PC-3 (cell line): ENCODE measurements around the gene ZNF814. TPM values are rescaled to one million over a fixed set of nuclear protein-coding genes. Genes with fewer than 3 reads are reported as not detected.

Experiments used
- ATAC-seq: fragments of 200-7000 bp; cut with Tn5 transposase; 2 replicates; pipeline ENCODE4 v1.9.1; 2020; ENCODE audit warnings: mild to moderate bottlenecking, moderate library complexity
- BruUV-seq: library from RNA; stranded (reverse); fragments of 400-500 nt; replicated peaks from 2 replicates; lab custom pipeline; 2021; lab: Mats Ljungman, UMichigan
- CTCF ChIA-PET: fragments of 300-600 bp; sonication (Branson Sonifier 250); formaldehyde crosslinking; loops from one replicate; lab custom pipeline; 2022; ENCODE audit warnings: antibody characterized with exemption; lab: Charles Lee
- POLR2A ChIA-PET: fragments of 300-600 bp; sonication (Branson Sonifier 250); formaldehyde crosslinking; loops from one replicate; lab custom pipeline; 2022; ENCODE audit warnings: antibody characterized with exemption; ENCODE audit not compliant: unreplicated experiment; lab: Charles Lee
- DNase-seq: peaks from one replicate; pipeline ENCODE4 v3.0.0-alpha.2; 2015
- H2AFZ ChIP-seq: fragments of 300-600 bp; sonication (generic); 2 replicates; pipeline ENCODE4 v1.6.0; 2016; ENCODE audit warnings: antibody characterized with exemption, low read length
- H3F3A ChIP-seq: fragments of 300-600 bp; sonication (generic); one replicate; pipeline ENCODE4 v1.6.0; 2017; ENCODE audit warnings: antibody characterized with exemption, low read length, control low read depth, mild to moderate bottlenecking; ENCODE audit not compliant: unreplicated experiment
- H3K27ac ChIP-seq: fragments of 300-600 bp; sonication (generic); 2 replicates; pipeline ENCODE4 v1.5.1; 2016; ENCODE audit warnings: mild to moderate bottlenecking, low read length
- H3K27me3 ChIP-seq: fragments of 300-600 bp; sonication (generic); 2 replicates; pipeline ENCODE4 v1.6.1; 2016; ENCODE audit warnings: low read length, mixed read lengths
- H3K36me3 ChIP-seq: fragments of 300-600 bp; sonication (generic); 2 replicates; pipeline ENCODE4 v1.6.1; 2016; ENCODE audit warnings: low read depth, mixed run types, low read length, mixed read lengths
- H3K4me1 ChIP-seq: fragments of 300-600 bp; sonication (generic); 2 replicates; pipeline ENCODE4 v1.5.1; 2016; ENCODE audit warnings: low read length; ENCODE audit not compliant: insufficient read depth
- H3K4me2 ChIP-seq: fragments of 300-600 bp; sonication (generic); 2 replicates; pipeline ENCODE4 v1.6.0; 2016; ENCODE audit warnings: low read length
- H3K4me3 ChIP-seq: fragments of 300-600 bp; sonication (generic); 2 replicates; pipeline ENCODE4 v1.5.1; 2016; ENCODE audit warnings: mild to moderate bottlenecking, low read length, mixed read lengths
- H3K79me2 ChIP-seq: fragments of 300-600 bp; sonication (generic); 2 replicates; pipeline ENCODE4 v1.6.1; 2017; ENCODE audit warnings: low read length, mixed read lengths
- H3K9ac ChIP-seq: fragments of 300-600 bp; sonication (generic); 2 replicates; pipeline ENCODE4 v1.6.0; 2016; ENCODE audit warnings: mild to moderate bottlenecking, low read length
- H3K9me2 ChIP-seq: fragments of 300-600 bp; sonication (generic); replicated peaks from 2 replicates; pipeline ENCODE4 v1.6.1; 2016; ENCODE audit warnings: mixed run types, low read length, mixed read lengths
- H3K9me3 ChIP-seq: fragments of 300-600 bp; sonication (generic); 2 replicates; pipeline ENCODE4 v1.6.1; 2016; ENCODE audit warnings: low read length, mixed read lengths
- H4K20me1 ChIP-seq: fragments of 300-600 bp; sonication (generic); 2 replicates; pipeline ENCODE4 v1.6.1; 2016; ENCODE audit warnings: low read length, mixed read lengths
- EZH2 ChIP-seq: fragments of 300-600 bp; sonication (generic); IDR thresholded peaks from one replicate; pipeline ENCODE4 v1.6.1; 2017; ENCODE audit warnings: antibody characterized with exemption, mild to moderate bottlenecking, low read length; ENCODE audit not compliant: unreplicated experiment
- EZH2phosphoT487 ChIP-seq: fragments of 300-600 bp; sonication (generic); IDR thresholded peaks from 2 replicates; pipeline ENCODE4 v1.6.1; 2018; ENCODE audit warnings: mild to moderate bottlenecking, antibody characterized with exemption, low read length, borderline replicate concordance
- intact Hi-C: fragments of 100-400 bp; cut with micrococcal nuclease; formaldehyde crosslinking; loops from 2 replicates; pipeline ENCODE4 v1.9.0; 2023
- total RNA-seq: library from RNA; depleted of rRNA; stranded (reverse); fragments of >200 nt; gene quantifications from 2 replicates; pipeline ENCODE4 v1.2.3, GENCODE V29; 2014
- TF ChIP-seq, protein P1 (sequence below): fragments of 300-600 bp; sonication (generic); conservative IDR thresholded peaks from 2 replicates; pipeline ENCODE4 v1.5.1; 2017; ENCODE audit warnings: antibody characterized with exemption, low read depth, mild to moderate bottlenecking, low read length

Gene ZNF814
- total RNA-seq, 1 experiment from 2014 or later: 3.3 TPM

GRCh38 chr19:57816652-57817051 is 72.2 kb downstream of the ZNF814 start:
- intact Hi-C loops: loop anchor here (10.0 kb wide), 2 partner anchors 182 to 338 kb away; partner anchors contain the start of genes ZNF211 and ZNF329
- POLR2A ChIA-PET: no interaction called here
- no peak for ATAC-seq
- H3K79me2 ChIP-seq: peaks cover 53% of the 10 kb centered on the region
- no peak overlapping the region for H3K27ac ChIP-seq
- no peaks in the 10 kb centered on the region for H3F3A ChIP-seq
- DNase-seq: no peak
- H3K4me3 ChIP-seq: no peak overlapping the region
- H3K4me2 ChIP-seq: no peak overlapping the region
- H3K36me3 ChIP-seq: peaks cover 5% of the 10 kb centered on the region
- no TSS peak for BruUV-seq
- H3K9me3 ChIP-seq: no peaks in the 10 kb centered on the region
- no peak overlapping the region for H2AFZ ChIP-seq
- no peaks in the 10 kb centered on the region for H4K20me1 ChIP-seq
- CTCF ChIA-PET: no interaction called here
- H3K9me2 ChIP-seq: no peaks in the 10 kb centered on the region
- peaks cover 17% of the 10 kb centered on the region for H3K4me1 ChIP-seq
- H3K9ac ChIP-seq: no peak overlapping the region
- H3K27me3 ChIP-seq: no peaks in the 10 kb centered on the region
- TF ChIP-seq, protein P1, sequence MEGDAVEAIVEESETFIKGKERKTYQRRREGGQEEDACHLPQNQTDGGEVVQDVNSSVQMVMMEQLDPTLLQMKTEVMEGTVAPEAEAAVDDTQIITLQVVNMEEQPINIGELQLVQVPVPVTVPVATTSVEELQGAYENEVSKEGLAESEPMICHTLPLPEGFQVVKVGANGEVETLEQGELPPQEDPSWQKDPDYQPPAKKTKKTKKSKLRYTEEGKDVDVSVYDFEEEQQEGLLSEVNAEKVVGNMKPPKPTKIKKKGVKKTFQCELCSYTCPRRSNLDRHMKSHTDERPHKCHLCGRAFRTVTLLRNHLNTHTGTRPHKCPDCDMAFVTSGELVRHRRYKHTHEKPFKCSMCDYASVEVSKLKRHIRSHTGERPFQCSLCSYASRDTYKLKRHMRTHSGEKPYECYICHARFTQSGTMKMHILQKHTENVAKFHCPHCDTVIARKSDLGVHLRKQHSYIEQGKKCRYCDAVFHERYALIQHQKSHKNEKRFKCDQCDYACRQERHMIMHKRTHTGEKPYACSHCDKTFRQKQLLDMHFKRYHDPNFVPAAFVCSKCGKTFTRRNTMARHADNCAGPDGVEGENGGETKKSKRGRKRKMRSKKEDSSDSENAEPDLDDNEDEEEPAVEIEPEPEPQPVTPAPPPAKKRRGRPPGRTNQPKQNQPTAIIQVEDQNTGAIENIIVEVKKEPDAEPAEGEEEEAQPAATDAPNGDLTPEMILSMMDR: no peak
- TF ChIP-seq EZH2phosphoT487: no peak
- no peak for TF ChIP-seq EZH2

DNA sequence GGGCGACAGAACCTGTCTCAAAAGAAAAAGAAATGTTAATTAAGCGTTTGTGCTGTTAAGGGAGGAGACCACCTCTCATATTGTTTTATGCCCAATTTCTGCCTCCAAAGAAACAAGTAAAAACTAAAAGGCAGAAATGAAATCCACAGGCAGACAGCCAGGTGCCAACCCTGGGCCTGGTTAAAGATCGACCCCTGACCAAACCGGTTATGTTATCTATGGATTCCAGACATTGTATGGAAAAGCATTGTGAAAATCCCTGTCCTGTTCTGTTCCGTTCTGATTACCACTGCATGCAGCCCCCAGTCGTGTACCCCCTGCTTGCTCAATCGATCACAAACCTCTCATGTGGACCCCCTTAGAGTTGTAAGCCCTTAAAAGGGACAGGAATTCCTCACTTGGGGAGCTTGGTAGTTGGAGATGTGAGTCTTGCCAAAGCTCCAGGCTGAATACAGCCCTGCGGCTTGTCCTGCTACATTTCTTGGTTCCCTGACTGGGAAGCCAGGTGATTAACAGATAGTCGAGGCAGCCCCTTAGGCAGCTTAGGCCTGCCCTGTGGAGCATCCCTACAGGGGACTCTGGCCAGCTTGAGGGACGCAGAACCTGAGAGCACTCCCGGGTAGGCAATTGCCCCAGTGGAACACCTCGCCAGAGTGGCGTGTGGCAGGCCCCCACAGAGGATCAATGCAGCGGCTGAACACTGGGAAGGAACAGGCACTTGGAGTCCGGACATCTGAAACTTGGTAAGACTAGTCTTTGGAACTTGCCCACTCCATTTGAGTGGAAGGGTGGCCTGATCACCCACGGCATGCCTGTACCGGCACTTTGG is 73.4 kb downstream of the ZNF814 start:
- Histone ChIP-seq H3K4me3 (peak overlapping the region; percentile 80; the same call in 1 of the 2 replicates), H3K79me2 (peaks cover 42% of the 10 kb centered on the region), H3K9me2 (no peaks in the 10 kb centered on the region), H3K4me2 (peak overlapping the region; percentile 98), H3K36me3 (peaks cover 5% of the 10 kb centered on the region; the same call in 1 of the 2 replicates), H3K9me3 (no peaks in the 10 kb centered on the region), H4K20me1 (no peaks in the 10 kb centered on the region), H3K27ac (no peak overlapping the region), H3K27me3 (no peaks in the 10 kb centered on the region), H3K9ac (no peak overlapping the region), H2AFZ (peak overlapping the region; percentile 67), H3K4me1 (peaks cover 10% of the 10 kb centered on the region), H3F3A (no peaks in the 10 kb centered on the region)
- no peak for ATAC-seq
- no peak for TF ChIP-seq EZH2phosphoT487
- TF ChIP-seq, protein P1: no peak
- TF ChIP-seq EZH2: no peak
- ChIA-PET POLR2A (interaction anchor here (0.6 kb wide), 1 partner anchor 13 kb away, joined by 3 read pairs; no protein-coding TSS in a partner anchor), CTCF (interaction anchor here (0.6 kb wide), 1 partner anchor 1843 kb away, joined by 5 read pairs; no protein-coding TSS in a partner anchor)
- BruUV-seq: no TSS peak
- no peak for DNase-seq
- intact Hi-C loops: loop anchor here (2.0 to 10.0 kb wide), 3 partner anchors 69 to 339 kb away; partner anchors contain the start of genes ZNF211, ZNF329 and ZNF776
